ENCODE measurements around the gene PARM1. TPM values are rescaled to one million over a fixed set of nuclear protein-coding genes. Genes with fewer than 3 reads are reported as not detected.

PARM1 gene
- polyA plus RNA-seq, 3 donors: 0.06 to 0.54 (median 0.27) TPM

DNA sequence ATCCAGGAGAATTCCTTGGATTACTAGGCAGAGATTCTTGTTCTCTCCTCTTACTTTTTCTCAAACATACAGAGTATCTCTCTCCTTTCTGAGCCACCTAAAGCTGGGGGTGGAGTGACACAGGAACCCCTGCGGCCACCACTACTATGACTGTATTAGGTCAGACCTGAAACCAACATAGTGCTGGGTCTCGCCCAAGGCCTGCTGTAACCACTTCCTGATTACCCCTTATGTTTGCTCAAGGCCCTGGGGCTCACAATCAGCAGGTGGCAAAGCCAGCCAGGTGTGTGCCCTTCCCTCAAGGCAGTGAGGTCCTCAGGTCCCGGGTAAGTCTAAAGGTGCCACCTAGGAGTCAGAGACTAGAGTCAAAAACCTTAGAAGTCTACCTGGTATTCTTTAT lies 166.4 kb downstream of the PARM1 start:
- Histone ChIP-seq H4K20me1 (ENCODE audit: insufficient read depth, low read length) (no peaks in the 10 kb centered on the region), H3K79me2 (ENCODE audit: insufficient read depth, low read length) (no peaks in the 10 kb centered on the region), H3K4me2 (replicated peaks; ENCODE audit: extremely low read depth, low read length, poor library complexity, severe bottlenecking) (no peak overlapping the region), H3K4me1 (ENCODE audit: control insufficient read depth in 1 of 2, insufficient read depth in 2 of 2, low read length in 2 of 2) (no peaks in the 10 kb centered on the region), H3K9ac (ENCODE audit: insufficient read depth, low read length, poor library complexity, severe bottlenecking) (no peak overlapping the region), H3K9me3 (replicated peaks in 1 of 2; ENCODE audit: control insufficient read depth in 1 of 2, insufficient read depth in 1 of 2, low read length in 2 of 2) (peaks cover 0 to 14% of the 10 kb centered on the region in 2 donors), H3K27me3 (ENCODE audit: control insufficient read depth in 2 of 2, insufficient read depth in 2 of 2, low read length in 2 of 2) (no peaks in the 10 kb centered on the region), H3K36me3 (replicated peaks in 1 of 2; ENCODE audit: control insufficient read depth in 1 of 2, insufficient read depth in 2 of 2, low read length in 2 of 2) (no peaks in the 10 kb centered on the region), H3K27ac (ENCODE audit: low read depth in 1 of 2, low read length in 2 of 2) (no peak overlapping the region), H3K4me3 (replicated peaks in 1 of 3; ENCODE audit: low read depth in 2 of 3, low read length in 3 of 3) (no peak overlapping the region), H2AFZ (ENCODE audit: insufficient read depth, low read depth, low read length, poor library complexity, severe bottlenecking) (no peak overlapping the region)
- Mint-ChIP-seq H3K9me3 (peaks cover 2 to 14% (median 5%) of the 10 kb centered on the region in 7 donors), H3K27ac (no peak overlapping the region), H3K4me1 (no peaks in the 10 kb centered on the region), H3K27me3 (ENCODE audit: low read depth in 3 of 3) (peaks cover 0 to 4% (median 3%) of the 10 kb centered on the region in 3 donors), H3K4me3 (no peak overlapping the region), H3K36me3 (no peaks in the 10 kb centered on the region)
- intact Hi-C loops (cut with micrococcal nuclease): no loop called here
- no peak for DNase-seq
- TF ChIP-seq, protein P1, sequence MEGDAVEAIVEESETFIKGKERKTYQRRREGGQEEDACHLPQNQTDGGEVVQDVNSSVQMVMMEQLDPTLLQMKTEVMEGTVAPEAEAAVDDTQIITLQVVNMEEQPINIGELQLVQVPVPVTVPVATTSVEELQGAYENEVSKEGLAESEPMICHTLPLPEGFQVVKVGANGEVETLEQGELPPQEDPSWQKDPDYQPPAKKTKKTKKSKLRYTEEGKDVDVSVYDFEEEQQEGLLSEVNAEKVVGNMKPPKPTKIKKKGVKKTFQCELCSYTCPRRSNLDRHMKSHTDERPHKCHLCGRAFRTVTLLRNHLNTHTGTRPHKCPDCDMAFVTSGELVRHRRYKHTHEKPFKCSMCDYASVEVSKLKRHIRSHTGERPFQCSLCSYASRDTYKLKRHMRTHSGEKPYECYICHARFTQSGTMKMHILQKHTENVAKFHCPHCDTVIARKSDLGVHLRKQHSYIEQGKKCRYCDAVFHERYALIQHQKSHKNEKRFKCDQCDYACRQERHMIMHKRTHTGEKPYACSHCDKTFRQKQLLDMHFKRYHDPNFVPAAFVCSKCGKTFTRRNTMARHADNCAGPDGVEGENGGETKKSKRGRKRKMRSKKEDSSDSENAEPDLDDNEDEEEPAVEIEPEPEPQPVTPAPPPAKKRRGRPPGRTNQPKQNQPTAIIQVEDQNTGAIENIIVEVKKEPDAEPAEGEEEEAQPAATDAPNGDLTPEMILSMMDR (IDR thresholded peaks at IDR 0.05): no peak
- WGBS (ENCODE audit: insufficient coverage): 67% methylated on average over 2 of the region's 3 CpGs

Other genes starting within 250 kb of the PARM1 start
- not detected for gene BTC, start 138.6 kb upstream of the PARM1 start, polyA plus RNA-seq